Measurements from ENCODE around the gene COMMD10. TPM values are rescaled to one million over a fixed set of nuclear protein-coding genes. Genes with fewer than 3 reads are reported as not detected.

Gene COMMD10
- total RNA-seq, 4 donors from 2014 or later = 15.3 to 38.1 (median 20.0) TPM

DNA sequence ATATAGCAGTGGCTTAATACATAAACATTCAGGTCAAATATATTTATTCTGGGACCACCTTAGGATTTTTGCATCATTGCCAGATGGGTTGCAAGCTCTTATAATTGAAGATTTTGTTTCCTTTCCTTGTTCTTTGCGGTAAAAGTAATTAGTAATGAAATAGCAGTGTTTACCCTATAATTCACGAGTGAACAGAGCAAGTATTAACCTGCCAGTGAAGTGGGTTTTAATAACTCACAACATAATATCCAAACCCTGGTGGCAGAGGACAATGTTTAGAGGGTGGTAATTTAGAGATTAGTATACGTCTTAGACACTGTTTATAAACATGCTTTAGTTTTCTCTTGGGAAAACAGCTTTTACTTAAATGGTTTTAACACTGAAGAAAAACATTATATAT lies 40.8 kb upstream of the COMMD10 start:
- 50 to 54% methylated on average over 3 of the region's 3 CpGs for WGBS, 2 donors
- Histone ChIP-seq H3K9me3 (no peaks in the 10 kb centered on the region), H3K4me1 (no peaks in the 10 kb centered on the region), H3K27me3 (no peaks in the 10 kb centered on the region), H3K4me3 (no peak overlapping the region), H3K36me3 (no peaks in the 10 kb centered on the region), H3K27ac (no peak overlapping the region)
- no peak for DNase-seq (ENCODE audit: low spot score in 2 of 2)
- TF ChIP-seq CTCF (IDR thresholded peaks at IDR 0.05) (no peak), POLR2A (IDR thresholded peaks at IDR 0.05) (no peak), EP300 (IDR thresholded peaks at IDR 0.05) (no peak)

- DNase-seq (ENCODE audit: low spot score in 2 of 2) = no peak
- no peak overlapping the region for H3K4me3 ChIP-seq
- WGBS, 2 donors = 75% methylated on average over 2 of the region's 2 CpGs
- no peaks in the 10 kb centered on the region for H3K9me3 ChIP-seq
- no peaks in the 10 kb centered on the region for H3K4me1 ChIP-seq
- no peak overlapping the region for H3K27ac ChIP-seq
- H3K36me3 ChIP-seq = no peaks in the 10 kb centered on the region
- H3K27me3 ChIP-seq = no peaks in the 10 kb centered on the region
- TF ChIP-seq POLR2A (IDR thresholded peaks at IDR 0.05) (no peak), EP300 (IDR thresholded peaks at IDR 0.05) (no peak), CTCF (IDR thresholded peaks at IDR 0.05) (no peak)
Measured at GRCh38 chr5:116045821-116046220, 39.0 kb upstream of the COMMD10 start.

- TF ChIP-seq EP300 (IDR thresholded peaks at IDR 0.05) (no peak), CTCF (IDR thresholded peaks at IDR 0.05) (no peak), POLR2A (IDR thresholded peaks at IDR 0.05) (no peak)
- DNase-seq (ENCODE audit: low spot score in 2 of 2) = no peak
- no peaks in the 10 kb centered on the region for H3K9me3 ChIP-seq
- H3K27me3 ChIP-seq = no peaks in the 10 kb centered on the region
- no peak overlapping the region for H3K27ac ChIP-seq
- H3K36me3 ChIP-seq = no peaks in the 10 kb centered on the region
- WGBS, 2 donors = 89 to 94% methylated on average over 3 of the region's 3 CpGs
- H3K4me1 ChIP-seq = no peaks in the 10 kb centered on the region
- H3K4me3 ChIP-seq = no peak overlapping the region
Measured at GRCh38 chr5:116046261-116046660, 38.6 kb upstream of the COMMD10 start.

- H3K27me3 ChIP-seq = no peaks in the 10 kb centered on the region
- 83 to 86% methylated on average over 2 of the region's 2 CpGs for WGBS, 2 donors
- H3K27ac ChIP-seq = no peak overlapping the region
- TF ChIP-seq CTCF (IDR thresholded peaks at IDR 0.05) (no peak), EP300 (IDR thresholded peaks at IDR 0.05) (no peak)
- DNase-seq (ENCODE audit: low spot score in 2 of 2) = no peak
- no peak overlapping the region for H3K4me3 ChIP-seq
- no peaks in the 10 kb centered on the region for H3K4me1 ChIP-seq
- no peaks in the 10 kb centered on the region for H3K36me3 ChIP-seq
- H3K9me3 ChIP-seq = no peaks in the 10 kb centered on the region
Measured at GRCh38 chr5:116046823-116047222, 38.0 kb upstream of the COMMD10 start.

DNA sequence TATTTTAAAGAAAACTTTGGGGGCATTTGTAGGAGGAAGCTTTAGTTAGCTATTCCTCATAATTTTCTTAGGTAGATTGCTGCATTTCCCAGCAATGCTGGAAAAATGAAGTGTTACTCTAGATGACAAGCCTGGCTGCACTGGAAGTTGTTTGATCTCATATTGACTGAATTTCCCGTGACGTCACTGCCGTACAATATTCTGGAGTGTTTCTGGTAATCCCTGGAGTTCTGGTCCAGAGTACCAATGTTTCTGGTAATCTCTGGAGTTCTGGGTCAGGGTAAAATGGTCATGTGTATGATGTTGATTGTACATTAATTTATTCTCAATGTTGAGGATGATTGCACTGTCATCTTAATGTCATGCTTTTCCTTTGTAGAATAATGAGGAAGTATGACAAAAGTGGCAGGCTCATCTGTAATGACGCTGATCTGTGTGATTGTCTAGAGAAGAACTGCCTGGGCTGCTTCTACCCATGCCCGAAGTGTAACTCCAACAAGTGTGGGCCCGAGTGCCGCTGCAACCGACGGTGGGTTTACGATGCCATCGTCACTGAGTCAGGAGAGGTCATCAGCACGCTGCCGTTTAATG lies 26.4 kb upstream of the COMMD10 start:
- WGBS, 2 donors = 79 to 85% methylated on average over 13 of the region's 13 CpGs
- no peaks in the 10 kb centered on the region for H3K36me3 ChIP-seq
- DNase-seq (ENCODE audit: low spot score in 2 of 2) = no peak
- H3K9me3 ChIP-seq = no peaks in the 10 kb centered on the region
- no peak overlapping the region for H3K4me3 ChIP-seq
- no peak overlapping the region for H3K27ac ChIP-seq
- H3K4me1 ChIP-seq = no peaks in the 10 kb centered on the region
- H3K27me3 ChIP-seq = peaks cover 0 to 5% of the 10 kb centered on the region in 2 donors
- no peak for TF ChIP-seq EP300 (IDR thresholded peaks at IDR 0.05)
- TF ChIP-seq POLR2A (IDR thresholded peaks at IDR 0.05) = no peak
- TF ChIP-seq CTCF (IDR thresholded peaks at IDR 0.05) = no peak
